ENCODE data around the gene TBX18. TPM values are rescaled to one million over a fixed set of nuclear protein-coding genes. Genes with fewer than 3 reads are reported as not detected.

The TBX18 gene
- total and polyA plus RNA-seq, 2 donors from 2014 or later = 4.1 TPM; not detected in 1

DNA sequence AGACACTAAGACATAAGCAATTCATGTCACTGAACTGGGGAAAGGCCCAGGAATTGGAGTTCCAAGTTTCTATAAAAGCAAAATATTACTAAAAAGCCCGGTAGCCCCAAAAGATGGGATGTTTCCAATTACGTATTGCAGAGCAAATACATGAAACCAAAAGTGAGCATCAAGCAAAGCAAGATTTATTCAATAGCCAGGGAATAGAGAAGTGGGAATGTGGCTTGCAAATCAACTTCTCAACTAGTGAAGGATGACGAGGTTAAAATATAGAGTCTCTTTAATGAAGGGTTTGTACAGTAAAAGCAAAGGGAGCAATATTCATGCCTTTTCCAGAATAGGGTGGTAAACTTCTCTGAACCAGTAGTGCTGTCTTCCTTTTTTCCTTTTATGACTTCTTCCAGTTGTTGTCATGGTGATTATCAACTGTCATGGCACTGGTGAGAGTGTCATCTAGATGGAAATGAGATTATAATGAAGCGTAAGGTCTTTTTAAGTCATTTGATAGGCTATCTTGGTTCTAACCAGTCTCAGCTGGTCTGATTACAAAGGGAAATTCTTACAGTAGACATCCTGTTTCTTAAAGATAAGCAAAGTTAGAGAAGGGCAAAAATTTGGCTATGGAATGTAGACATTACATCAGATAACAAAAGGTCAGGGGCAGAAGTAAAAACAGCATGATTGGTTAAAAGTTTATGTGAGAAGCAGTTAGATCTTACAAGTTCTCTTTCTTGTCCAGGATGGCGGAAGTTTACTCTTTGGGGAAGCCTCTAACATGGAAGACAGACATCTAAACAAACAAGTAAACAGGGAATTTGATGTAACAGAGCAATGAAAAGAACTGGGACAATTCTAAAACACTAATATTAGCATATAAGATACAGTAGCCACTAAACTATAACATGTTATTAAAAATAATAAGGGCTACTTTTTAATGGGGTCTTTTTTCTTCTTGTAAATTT is 96.9 kb downstream of the TBX18 start:
- H3K27ac ChIP-seq (ENCODE audit: low read depth in 2 of 2, low read length in 2 of 2) = no peak overlapping the region
- no peaks in the 10 kb centered on the region for H3K27me3 ChIP-seq (ENCODE audit: control insufficient read depth, insufficient read depth, low read length)
- TF ChIP-seq, protein P1, sequence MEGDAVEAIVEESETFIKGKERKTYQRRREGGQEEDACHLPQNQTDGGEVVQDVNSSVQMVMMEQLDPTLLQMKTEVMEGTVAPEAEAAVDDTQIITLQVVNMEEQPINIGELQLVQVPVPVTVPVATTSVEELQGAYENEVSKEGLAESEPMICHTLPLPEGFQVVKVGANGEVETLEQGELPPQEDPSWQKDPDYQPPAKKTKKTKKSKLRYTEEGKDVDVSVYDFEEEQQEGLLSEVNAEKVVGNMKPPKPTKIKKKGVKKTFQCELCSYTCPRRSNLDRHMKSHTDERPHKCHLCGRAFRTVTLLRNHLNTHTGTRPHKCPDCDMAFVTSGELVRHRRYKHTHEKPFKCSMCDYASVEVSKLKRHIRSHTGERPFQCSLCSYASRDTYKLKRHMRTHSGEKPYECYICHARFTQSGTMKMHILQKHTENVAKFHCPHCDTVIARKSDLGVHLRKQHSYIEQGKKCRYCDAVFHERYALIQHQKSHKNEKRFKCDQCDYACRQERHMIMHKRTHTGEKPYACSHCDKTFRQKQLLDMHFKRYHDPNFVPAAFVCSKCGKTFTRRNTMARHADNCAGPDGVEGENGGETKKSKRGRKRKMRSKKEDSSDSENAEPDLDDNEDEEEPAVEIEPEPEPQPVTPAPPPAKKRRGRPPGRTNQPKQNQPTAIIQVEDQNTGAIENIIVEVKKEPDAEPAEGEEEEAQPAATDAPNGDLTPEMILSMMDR (IDR thresholded peaks at IDR 0.05; ENCODE audit: borderline replicate concordance, extremely low read depth, insufficient read depth) = no peak
- intact Hi-C loops (cut with DNase I) = no loop called here
- no peaks in the 10 kb centered on the region for H3K9me3 ChIP-seq (ENCODE audit: control insufficient read depth in 2 of 3, insufficient read depth in 1 of 3, low read length in 3 of 3)
- no peaks in the 10 kb centered on the region for H3K36me3 ChIP-seq (ENCODE audit: control insufficient read depth in 2 of 3, insufficient read depth in 3 of 3, low read length in 3 of 3)
- H3K4me3 ChIP-seq (ENCODE audit: low read length in 3 of 3) = no peak overlapping the region
- DNase-seq (no peak), FAIRE-seq (no peak)
- no peaks in the 10 kb centered on the region for H3K4me1 ChIP-seq (ENCODE audit: control insufficient read depth in 2 of 3, insufficient read depth in 2 of 3, low read depth in 1 of 3, low read length in 3 of 3)
- no peak overlapping the region for H3K9ac ChIP-seq (ENCODE audit: low read length in 3 of 3)

DNA sequence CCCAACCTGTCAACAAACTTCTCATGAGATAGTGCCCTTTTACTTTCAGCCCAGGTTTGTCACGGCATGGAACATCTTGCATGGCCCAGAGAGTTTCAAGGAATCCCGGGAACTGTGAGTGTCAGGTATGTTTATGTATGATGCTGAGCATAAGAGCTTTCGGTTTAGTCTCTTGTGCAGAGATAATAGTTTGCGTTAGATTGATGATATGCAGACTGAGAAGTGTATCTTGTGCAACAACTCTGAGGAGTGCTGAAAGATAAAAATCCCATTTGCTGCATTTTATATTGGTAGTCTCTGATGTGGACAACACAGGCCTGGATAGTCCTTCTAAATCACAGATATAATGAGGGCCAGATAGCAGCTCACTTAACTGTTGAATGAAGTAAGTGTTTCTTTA is 99.0 kb downstream of the TBX18 start:
- TF ChIP-seq, protein P1 (IDR thresholded peaks at IDR 0.05; ENCODE audit: borderline replicate concordance, extremely low read depth, insufficient read depth) = no peak
- FAIRE-seq (no peak), DNase-seq (no peak)
- Histone ChIP-seq H3K9ac (ENCODE audit: low read length in 3 of 3) (no peak overlapping the region), H3K36me3 (ENCODE audit: control insufficient read depth in 2 of 3, insufficient read depth in 3 of 3, low read length in 3 of 3) (no peaks in the 10 kb centered on the region), H3K27ac (ENCODE audit: low read depth in 2 of 2, low read length in 2 of 2) (no peak overlapping the region), H3K27me3 (ENCODE audit: control insufficient read depth, insufficient read depth, low read length) (no peaks in the 10 kb centered on the region), H3K4me1 (ENCODE audit: control insufficient read depth in 2 of 3, insufficient read depth in 2 of 3, low read depth in 1 of 3, low read length in 3 of 3) (no peaks in the 10 kb centered on the region), H3K9me3 (ENCODE audit: control insufficient read depth in 2 of 3, insufficient read depth in 1 of 3, low read length in 3 of 3) (no peaks in the 10 kb centered on the region), H3K4me3 (ENCODE audit: low read length in 3 of 3) (no peak overlapping the region)
- intact Hi-C loops (cut with DNase I) = no loop called here

DNA sequence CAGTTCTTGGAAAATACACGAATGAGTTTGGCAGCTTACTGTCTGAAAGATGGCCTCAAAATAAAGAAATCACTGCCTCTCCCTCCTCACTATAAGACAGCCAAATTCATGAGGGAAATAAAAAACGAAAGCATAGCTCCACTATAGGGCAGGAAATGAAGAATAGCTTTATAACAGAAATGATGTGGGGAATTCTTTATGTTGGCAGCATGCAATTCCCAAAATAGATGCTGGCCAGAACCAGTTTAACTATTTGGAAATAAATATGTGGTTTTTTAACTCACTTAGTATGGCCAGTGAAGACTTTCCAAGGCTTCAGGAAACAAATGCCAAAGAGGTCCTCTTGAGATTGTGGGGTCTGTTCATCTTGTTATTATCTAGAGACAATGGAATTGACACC is 100.5 kb downstream of the TBX18 start:
- intact Hi-C loops (cut with DNase I) = no loop called here
- TF ChIP-seq, protein P1 (IDR thresholded peaks at IDR 0.05; ENCODE audit: borderline replicate concordance, extremely low read depth, insufficient read depth) = no peak
- H3K27me3 ChIP-seq (ENCODE audit: control insufficient read depth, insufficient read depth, low read length) = no peaks in the 10 kb centered on the region
- no peak overlapping the region for H3K9ac ChIP-seq (ENCODE audit: low read length in 3 of 3)
- no peak for FAIRE-seq
- no peak overlapping the region for H3K4me3 ChIP-seq (ENCODE audit: low read length in 3 of 3)
- no peak for DNase-seq
- no peak overlapping the region for H3K27ac ChIP-seq (ENCODE audit: low read depth in 2 of 2, low read length in 2 of 2)
- no peaks in the 10 kb centered on the region for H3K36me3 ChIP-seq (ENCODE audit: control insufficient read depth in 2 of 3, insufficient read depth in 3 of 3, low read length in 3 of 3)
- no peaks in the 10 kb centered on the region for H3K4me1 ChIP-seq (ENCODE audit: control insufficient read depth in 2 of 3, insufficient read depth in 2 of 3, low read depth in 1 of 3, low read length in 3 of 3)
- no peaks in the 10 kb centered on the region for H3K9me3 ChIP-seq (ENCODE audit: control insufficient read depth in 2 of 3, insufficient read depth in 1 of 3, low read length in 3 of 3)
